ENCODE measurements around the gene NUDT17.
A peak's percentile ranks its signal among the peaks of the same experiment; 100 is the strongest.
"Not testable (repeated sequence)": the region's sequence is repeated elsewhere in the genome, so short reads cannot be mapped to it uniquely, and the experiment has no call there.

Gene NUDT17

GRCh38 chr1:145806408-145806807, 39.0 kb upstream of the NUDT17 start:
- Histone ChIP-seq H3K36me3 (ENCODE audit: control insufficient read depth, insufficient read depth, low read length) (no peaks in the 10 kb centered on the region), H3K27me3 (replicated peaks; ENCODE audit: control insufficient read depth, insufficient read depth, low read length) (no peaks in the 10 kb centered on the region), H3K4me3 (replicated peaks; ENCODE audit: low read depth, low read length) (no peak overlapping the region)
- no peak for TF ChIP-seq CTCF (IDR thresholded peaks at IDR 0.05; ENCODE audit: insufficient read depth, low read length, poor library complexity, severe bottlenecking)
- DNase-seq (ENCODE audit: extremely low read depth, insufficient read length) = no peak

GRCh38 chr1:145806844-145807243, 38.6 kb upstream of the NUDT17 start:
- Histone ChIP-seq H3K36me3 (ENCODE audit: control insufficient read depth, insufficient read depth, low read length) (no peaks in the 10 kb centered on the region), H3K4me3 (replicated peaks; ENCODE audit: low read depth, low read length) (no peak overlapping the region), H3K27me3 (replicated peaks; ENCODE audit: control insufficient read depth, insufficient read depth, low read length) (no peaks in the 10 kb centered on the region)
- TF ChIP-seq CTCF (IDR thresholded peaks at IDR 0.05; ENCODE audit: insufficient read depth, low read length, poor library complexity, severe bottlenecking) = no peak
- DNase-seq (ENCODE audit: extremely low read depth, insufficient read length) = no peak

- H3K36me3 ChIP-seq (ENCODE audit: control insufficient read depth, insufficient read depth, low read length); DNase-seq (ENCODE audit: extremely low read depth, insufficient read length); H3K4me3 ChIP-seq (replicated peaks; ENCODE audit: low read depth, low read length); H3K27me3 ChIP-seq (replicated peaks; ENCODE audit: control insufficient read depth, insufficient read depth, low read length): not testable (repeated sequence)
Measured at GRCh38 chr1:145812977-145813810, 32.2 kb upstream of the NUDT17 start.

GRCh38 chr1:145818095-145818494, 27.3 kb upstream of the NUDT17 start:
- not testable (repeated sequence) for H3K4me3 ChIP-seq (replicated peaks; ENCODE audit: low read depth, low read length); DNase-seq (ENCODE audit: extremely low read depth, insufficient read length); H3K36me3 ChIP-seq (ENCODE audit: control insufficient read depth, insufficient read depth, low read length); H3K27me3 ChIP-seq (replicated peaks; ENCODE audit: control insufficient read depth, insufficient read depth, low read length)

GRCh38 chr1:145822779-145823331, 22.6 kb upstream of the NUDT17 start:
- peak overlapping the region; percentile 38 for H3K4me3 ChIP-seq (replicated peaks; ENCODE audit: low read depth, low read length)
- H3K27me3 ChIP-seq (replicated peaks; ENCODE audit: control insufficient read depth, insufficient read depth, low read length); DNase-seq (ENCODE audit: extremely low read depth, insufficient read length); H3K36me3 ChIP-seq (ENCODE audit: control insufficient read depth, insufficient read depth, low read length): not testable (repeated sequence)

- TF ChIP-seq CTCF (IDR thresholded peaks at IDR 0.05; ENCODE audit: insufficient read depth, low read length, poor library complexity, severe bottlenecking) = no peak
- DNase-seq (ENCODE audit: extremely low read depth, insufficient read length) = peak; percentile 89
- peak within 1 kb of the TSS; percentile 99 for H3K4me3 ChIP-seq (replicated peaks; ENCODE audit: low read depth, low read length)
- peaks cover 8% of the 10 kb centered on the region for H3K36me3 ChIP-seq (ENCODE audit: control insufficient read depth, insufficient read depth, low read length)
- no peaks in the 10 kb centered on the region for H3K27me3 ChIP-seq (replicated peaks; ENCODE audit: control insufficient read depth, insufficient read depth, low read length)
Measured at GRCh38 chr1:145823565-145824498, 21.6 kb upstream of the NUDT17 start, which contains the start of the genes POLR3C and RNF115. TSS of gene POLR3C (plus strand) at chr1:145824200. CDS start at chr1:145825777, 1,577 bp downstream. TSS of gene RNF115 (minus strand) at chr1:145824095. CDS start at chr1:145823873, 222 bp downstream.

- TF ChIP-seq CTCF (IDR thresholded peaks at IDR 0.05; ENCODE audit: insufficient read depth, low read length, poor library complexity, severe bottlenecking) = no peak
- H3K4me3 ChIP-seq (replicated peaks; ENCODE audit: low read depth, low read length) = peak overlapping the region; percentile 99
- H3K36me3 ChIP-seq (ENCODE audit: control insufficient read depth, insufficient read depth, low read length) = peaks cover 8% of the 10 kb centered on the region
- no peaks in the 10 kb centered on the region for H3K27me3 ChIP-seq (replicated peaks; ENCODE audit: control insufficient read depth, insufficient read depth, low read length)
- DNase-seq (ENCODE audit: extremely low read depth, insufficient read length) = no peak
Measured at GRCh38 chr1:145824499-145824842, 21.0 kb upstream of the NUDT17 start.
